Activated naive CD4-positive, alpha-beta T cell treated with anti-CD3 and anti-CD28 coated beads, Interleukin-2, amount 10 ng/mL, durations not matched to agents 7 days and 5 days (primary cell): ENCODE results near the gene P4HA2.

ENCODE experiments used
- CTCF ChIA-PET: fragments of 350-600 bp; sonication (Branson Sonifier 250); formaldehyde crosslinking; loops from one replicate; lab custom pipeline; 2021; ENCODE audit warnings: antibody characterized with exemption; lab: Charles Lee
- DNase-seq: peaks from one replicate; pipeline ENCODE4 v3.0.0-alpha.2; 2020
- H3K27ac Mint-ChIP-seq: one replicate; pipeline ENCODE4 v1.8.0; 2021; ENCODE audit warnings: mild to moderate bottlenecking, moderate library complexity, mixed read lengths
- H3K27me3 Mint-ChIP-seq: one replicate; pipeline ENCODE4 v1.8.0; 2021; ENCODE audit warnings: mild to moderate bottlenecking, mixed read lengths
- H3K36me3 Mint-ChIP-seq: one replicate; pipeline ENCODE4 v1.8.0; 2021; ENCODE audit warnings: mixed read lengths
- H3K4me1 Mint-ChIP-seq: one replicate; pipeline ENCODE4 v1.8.0; 2021; ENCODE audit warnings: mixed read lengths
- H3K4me3 Mint-ChIP-seq: one replicate; pipeline ENCODE4 v1.8.0; 2021; ENCODE audit warnings: mild to moderate bottlenecking, moderate library complexity, mixed read lengths
- H3K9me3 Mint-ChIP-seq: one replicate; pipeline ENCODE4 v1.8.0; 2021; ENCODE audit warnings: mixed read lengths

Gene P4HA2

GRCh38 chr5:132202711-132203463, 24.8 kb downstream of the P4HA2 start:
- CTCF ChIA-PET: interaction anchor here (2.4 kb wide), 1 partner anchor 35 kb away, joined by 7 read pairs; no protein-coding TSS in a partner anchor
- H3K27me3 Mint-ChIP-seq: peaks cover 46% of the 10 kb centered on the region
- H3K4me3 Mint-ChIP-seq: no peak overlapping the region
- no peaks in the 10 kb centered on the region for H3K9me3 Mint-ChIP-seq
- H3K36me3 Mint-ChIP-seq: no peaks in the 10 kb centered on the region
- no peaks in the 10 kb centered on the region for H3K4me1 Mint-ChIP-seq
- no peak for DNase-seq
- no peak overlapping the region for H3K27ac Mint-ChIP-seq

- CTCF ChIA-PET: no interaction called here
- no peak overlapping the region for H3K4me3 Mint-ChIP-seq
- DNase-seq: no peak
- H3K9me3 Mint-ChIP-seq: no peaks in the 10 kb centered on the region
- H3K27ac Mint-ChIP-seq: no peak overlapping the region
- no peaks in the 10 kb centered on the region for H3K36me3 Mint-ChIP-seq
- peaks cover 24% of the 10 kb centered on the region for H3K27me3 Mint-ChIP-seq
- no peaks in the 10 kb centered on the region for H3K4me1 Mint-ChIP-seq
Observed at GRCh38 chr5:132199116-132199680, 28.5 kb downstream of the P4HA2 start.

- Mint-ChIP-seq H3K9me3 (no peaks in the 10 kb centered on the region), H3K36me3 (no peaks in the 10 kb centered on the region), H3K27ac (no peak overlapping the region), H3K4me1 (no peaks in the 10 kb centered on the region), H3K4me3 (no peak overlapping the region), H3K27me3 (peaks cover 18% of the 10 kb centered on the region)
- DNase-seq: no peak
- CTCF ChIA-PET: no interaction called here
Observed at GRCh38 chr5:132198571-132198970, 29.1 kb downstream of the P4HA2 start.

- CTCF ChIA-PET: interaction anchor here (1.4 kb wide), 1 partner anchor 61 kb away, joined by 3 read pairs; no protein-coding TSS in a partner anchor
- H3K9me3 Mint-ChIP-seq: no peaks in the 10 kb centered on the region
- no peak overlapping the region for H3K27ac Mint-ChIP-seq
- no peak for DNase-seq
- no peaks in the 10 kb centered on the region for H3K4me1 Mint-ChIP-seq
- H3K36me3 Mint-ChIP-seq: no peaks in the 10 kb centered on the region
- peaks cover 4% of the 10 kb centered on the region for H3K27me3 Mint-ChIP-seq
- H3K4me3 Mint-ChIP-seq: no peak overlapping the region
Observed at GRCh38 chr5:132195727-132196126, 31.9 kb downstream of the P4HA2 start.

GRCh38 chr5:132193165-132193694, 34.4 kb downstream of the P4HA2 start:
- Mint-ChIP-seq H3K4me1 (no peaks in the 10 kb centered on the region), H3K27me3 (peaks cover 15% of the 10 kb centered on the region), H3K27ac (no peak overlapping the region), H3K36me3 (no peaks in the 10 kb centered on the region), H3K4me3 (no peak overlapping the region), H3K9me3 (no peaks in the 10 kb centered on the region)
- CTCF ChIA-PET: interaction anchor here (0.8 to 1.1 kb wide), 2 partner anchors 14 to 45 kb away, joined by 3 to 4 read pairs; no protein-coding TSS in a partner anchor
- DNase-seq: no peak

- no peak for DNase-seq
- peaks cover 15% of the 10 kb centered on the region for H3K27me3 Mint-ChIP-seq
- no peaks in the 10 kb centered on the region for H3K9me3 Mint-ChIP-seq
- CTCF ChIA-PET: interaction anchor here (0.6 to 2.9 kb wide), 11 partner anchors 10 to 168 kb away, joined by 3 to 30 read pairs (median 3); partner anchors contain the start of gene P4HA2
- H3K36me3 Mint-ChIP-seq: no peaks in the 10 kb centered on the region
- H3K27ac Mint-ChIP-seq: no peak overlapping the region
- H3K4me3 Mint-ChIP-seq: no peak overlapping the region
- no peaks in the 10 kb centered on the region for H3K4me1 Mint-ChIP-seq
Observed at GRCh38 chr5:132190161-132190817, 37.4 kb downstream of the P4HA2 start.

GRCh38 chr5:132184588-132184987, 43.1 kb downstream of the P4HA2 start:
- Mint-ChIP-seq H3K27ac (no peak overlapping the region), H3K4me1 (peaks cover 12% of the 10 kb centered on the region), H3K36me3 (no peaks in the 10 kb centered on the region), H3K27me3 (peaks cover 18% of the 10 kb centered on the region), H3K9me3 (peaks cover 2% of the 10 kb centered on the region), H3K4me3 (no peak overlapping the region)
- CTCF ChIA-PET: no interaction called here
- no peak for DNase-seq

- Mint-ChIP-seq H3K36me3 (no peaks in the 10 kb centered on the region), H3K4me3 (no peak overlapping the region), H3K4me1 (peaks cover 20% of the 10 kb centered on the region), H3K27me3 (peaks cover 9% of the 10 kb centered on the region), H3K27ac (no peak overlapping the region), H3K9me3 (peaks cover 2% of the 10 kb centered on the region)
- CTCF ChIA-PET: no interaction called here
- no peak for DNase-seq
Observed at GRCh38 chr5:132183723-132184122, 43.9 kb downstream of the P4HA2 start.

GRCh38 chr5:132182359-132183040, 45.2 kb downstream of the P4HA2 start:
- no peak overlapping the region for H3K27ac Mint-ChIP-seq
- H3K4me1 Mint-ChIP-seq: peaks cover 27% of the 10 kb centered on the region
- no peaks in the 10 kb centered on the region for H3K36me3 Mint-ChIP-seq
- peaks cover 4% of the 10 kb centered on the region for H3K27me3 Mint-ChIP-seq
- peaks cover 2% of the 10 kb centered on the region for H3K9me3 Mint-ChIP-seq
- DNase-seq: no peak
- CTCF ChIA-PET: no interaction called here
- no peak overlapping the region for H3K4me3 Mint-ChIP-seq

- Mint-ChIP-seq H3K27me3 (peaks cover 4% of the 10 kb centered on the region), H3K27ac (no peak overlapping the region), H3K36me3 (no peaks in the 10 kb centered on the region), H3K4me3 (no peak overlapping the region), H3K9me3 (peaks cover 2% of the 10 kb centered on the region), H3K4me1 (peaks cover 39% of the 10 kb centered on the region)
- DNase-seq: no peak
- CTCF ChIA-PET: interaction anchor here (0.6 to 3.7 kb wide), 13 partner anchors 8 to 320 kb away, joined by 3 to 30 read pairs (median 3); partner anchors contain the start of gene CSF2
Observed at GRCh38 chr5:132181011-132181629, 46.5 kb downstream of the P4HA2 start.

GRCh38 chr5:132180134-132180745, 47.4 kb downstream of the P4HA2 start:
- no peak for DNase-seq
- H3K9me3 Mint-ChIP-seq: peaks cover 2% of the 10 kb centered on the region
- H3K4me3 Mint-ChIP-seq: no peak overlapping the region
- H3K36me3 Mint-ChIP-seq: no peaks in the 10 kb centered on the region
- peaks cover 4% of the 10 kb centered on the region for H3K27me3 Mint-ChIP-seq
- CTCF ChIA-PET: interaction anchor here (0.6 to 3.7 kb wide), 19 partner anchors 9 to 321 kb away, joined by 3 to 30 read pairs (median 3); partner anchors contain the start of gene CSF2
- H3K27ac Mint-ChIP-seq: peak overlapping the region; percentile 67
- H3K4me1 Mint-ChIP-seq: peaks cover 39% of the 10 kb centered on the region

GRCh38 chr5:132179405-132179804, 48.2 kb downstream of the P4HA2 start:
- H3K27ac Mint-ChIP-seq: peak overlapping the region; percentile 25
- peaks cover 2% of the 10 kb centered on the region for H3K9me3 Mint-ChIP-seq
- H3K4me1 Mint-ChIP-seq: peaks cover 39% of the 10 kb centered on the region
- CTCF ChIA-PET: interaction anchor here (0.6 to 3.7 kb wide), 6 partner anchors 10 to 242 kb away, joined by 3 to 30 read pairs (median 5); partner anchors contain the start of gene CSF2
- peaks cover 4% of the 10 kb centered on the region for H3K27me3 Mint-ChIP-seq
- no peak for DNase-seq
- no peak overlapping the region for H3K4me3 Mint-ChIP-seq
- no peaks in the 10 kb centered on the region for H3K36me3 Mint-ChIP-seq

- H3K36me3 Mint-ChIP-seq: no peaks in the 10 kb centered on the region
- H3K27ac Mint-ChIP-seq: no peak overlapping the region
- H3K9me3 Mint-ChIP-seq: no peaks in the 10 kb centered on the region
- H3K4me3 Mint-ChIP-seq: no peak overlapping the region
- peaks cover 37% of the 10 kb centered on the region for H3K4me1 Mint-ChIP-seq
- CTCF ChIA-PET: interaction anchor here (0.7 kb wide), 1 partner anchor 35 kb away, joined by 3 read pairs; no protein-coding TSS in a partner anchor
- no peak for DNase-seq
- H3K27me3 Mint-ChIP-seq: peaks cover 4% of the 10 kb centered on the region
Observed at GRCh38 chr5:132177691-132178149, 49.9 kb downstream of the P4HA2 start.
